GM12878 (cell line): ENCODE data around the gene RPL32. TPM values are rescaled to one million over a fixed set of nuclear protein-coding genes. Genes with fewer than 3 reads are reported as not detected.
A peak's percentile ranks its signal among the peaks of the same experiment; 100 is the strongest.

Source experiments
- ATAC-seq: fragments of 200-7000 bp; cut with Tn5 transposase; 3 replicates; pipeline ENCODE4 v1.9.1; 2020; ENCODE audit warnings: mild to moderate bottlenecking, moderate library complexity
- BruUV-seq: library from RNA; stranded (reverse); fragments of 400-500 nt; replicated peaks from 2 replicates; lab custom pipeline; 2021; lab: Mats Ljungman, UMichigan
- CTCF ChIA-PET: fragments of 300-600 bp; sonication (Branson Sonifier 250); formaldehyde crosslinking; extraction: SDS; loops from one replicate; lab custom pipeline; 2021; ENCODE audit warnings: inconsistent platforms; lab: Yijun Ruan, JAX
- POLR2A ChIA-PET: fragments of 350-600 bp; formaldehyde crosslinking; extraction: SDS; loops from one replicate; lab custom pipeline; 2021; ENCODE audit warnings: inconsistent platforms; lab: Charles Lee
- RAD21 ChIA-PET: fragments of 300-600 bp; sonication (Branson Sonifier 250); formaldehyde crosslinking; loops from one replicate; lab custom pipeline; 2023; ENCODE audit warnings: antibody characterized with exemption; ENCODE audit not compliant: unreplicated experiment; lab: Charles Lee
- SMC1A ChIA-PET: fragments of 300-600 bp; sonication (Branson Sonifier 250); formaldehyde crosslinking; loops from one replicate; lab custom pipeline; 2023; ENCODE audit not compliant: unreplicated experiment, uncharacterized antibody; lab: Charles Lee
- DNase-seq: peaks from one replicate; pipeline ENCODE4 v3.0.0-alpha.2; 2011; ENCODE audit warnings: low read depth, low spot score
- FAIRE-seq: peaks from 3 replicates; lab custom pipeline; 2011; peaks lifted over from hg19 to GRCh38; lab: Jason Lieb, UNC
- H2AFZ ChIP-seq: 2 replicates; pipeline ENCODE4 v1.6.0; 2011; ENCODE audit warnings: low read depth, low read length, control low read depth; ENCODE audit not compliant: control insufficient read depth
- H3K27ac ChIP-seq: 2 replicates; pipeline ENCODE4 v1.5.1; 2011; ENCODE audit warnings: control low read depth; ENCODE audit not compliant: control insufficient read depth, insufficient read depth
- H3K27me3 ChIP-seq, 2 experiments: replicated peaks in 1 of 2; 2 replicates each; pipeline versions ENCODE4 v1.6.0 to v1.6.1; 2011; ENCODE audit warnings: low read length in 1 of 2; ENCODE audit not compliant: control insufficient read depth in 2 of 2, insufficient read depth in 2 of 2
- H3K36me3 ChIP-seq, 2 experiments: 2 replicates each; pipeline ENCODE4 v1.5.1; 2011; ENCODE audit warnings: low read length in 1 of 2; ENCODE audit not compliant: control insufficient read depth in 2 of 2, insufficient read depth in 2 of 2
- H3K4me1 ChIP-seq: 2 replicates; pipeline ENCODE4 v1.6.1; 2011; ENCODE audit warnings: mild to moderate bottlenecking, low read length, moderate library complexity, mixed read lengths; ENCODE audit not compliant: control insufficient read depth, insufficient read depth
- H3K4me2 ChIP-seq: 2 replicates; pipeline ENCODE4 v1.6.0; 2011; ENCODE audit warnings: control low read depth; ENCODE audit not compliant: control insufficient read depth, insufficient read depth
- H3K4me3 ChIP-seq: fragments of 200-600 bp; sonication (generic); 2 replicates; pipeline ENCODE4 v1.5.1; 2016
- H3K79me2 ChIP-seq: 2 replicates; pipeline ENCODE4 v1.6.0; 2011; ENCODE audit warnings: low read length; ENCODE audit not compliant: control insufficient read depth, insufficient read depth
- H3K9ac ChIP-seq: 2 replicates; pipeline ENCODE4 v1.8.0; 2011; ENCODE audit warnings: low read length, control low read depth, mixed read lengths; ENCODE audit not compliant: control insufficient read depth, insufficient read depth
- H3K9me3 ChIP-seq: replicated peaks from 3 replicates; pipeline ENCODE4 v1.5.1; 2011; ENCODE audit warnings: mild to moderate bottlenecking, low read length; ENCODE audit not compliant: control insufficient read depth, insufficient read depth
- H4K20me1 ChIP-seq: 2 replicates; pipeline ENCODE4 v1.6.0; 2011; ENCODE audit not compliant: control insufficient read depth, insufficient read depth
- ATF7 ChIP-seq: fragments of 450-650 bp; IDR thresholded peaks from 2 replicates; pipeline ENCODE4 v1.6.1; 2016; ENCODE audit warnings: low read depth, mild to moderate bottlenecking
- FOS ChIP-seq: IDR thresholded peaks from 3 replicates; pipeline ENCODE4 v1.6.1; 2011; ENCODE audit warnings: borderline replicate concordance; ENCODE audit not compliant: insufficient read length; ENCODE audit errors: extremely low read depth
- FOXM1 ChIP-seq: IDR thresholded peaks from 2 replicates; pipeline ENCODE4 v1.6.1; 2012; ENCODE audit warnings: low read depth, mild to moderate bottlenecking, inconsistent platforms, low read length, moderate library complexity
- GABPA ChIP-seq: IDR thresholded peaks from 2 replicates; pipeline ENCODE4 v1.6.1; 2014; ENCODE audit warnings: antibody characterized with exemption, low read depth, mild to moderate bottlenecking, inconsistent platforms
- LARP7 ChIP-seq: fragments of 450-650 bp; IDR thresholded peaks from 2 replicates; pipeline ENCODE4 v1.6.1; 2017; ENCODE audit warnings: mild to moderate bottlenecking
- NFIC ChIP-seq: IDR thresholded peaks from 2 replicates; pipeline ENCODE4 v1.6.1; 2012; ENCODE audit warnings: low read depth, mild to moderate bottlenecking, inconsistent platforms, low read length, moderate library complexity
- NR2C1 ChIP-seq: fragments of 450-650 bp; IDR thresholded peaks from 2 replicates; pipeline ENCODE4 v1.6.1; 2017; ENCODE audit warnings: antibody characterized with exemption, mild to moderate bottlenecking, moderate library complexity
- NR2C2 ChIP-seq: IDR thresholded peaks from 2 replicates; pipeline ENCODE4 v1.6.1; 2011; ENCODE audit warnings: borderline replicate concordance, low read depth; ENCODE audit not compliant: control insufficient read depth, insufficient read length
- RBBP5 ChIP-seq: fragments of 200-600 bp; sonication (generic); conservative IDR thresholded peaks from 2 replicates; pipeline ENCODE4 v1.6.1; 2016
- RELA ChIP-seq: fragments of 450-650 bp; IDR thresholded peaks from 2 replicates; pipeline ENCODE4 v1.8.0; 2014; ENCODE audit warnings: borderline replicate concordance; ENCODE audit not compliant: partially characterized antibody
- SMAD5 ChIP-seq: IDR thresholded peaks from 2 replicates; pipeline ENCODE4 v1.6.1; 2016; ENCODE audit warnings: antibody characterized with exemption, low read depth
- SMARCA5 ChIP-seq: fragments of 450-650 bp; IDR thresholded peaks from 2 replicates; pipeline ENCODE4 v1.6.1; 2017; ENCODE audit warnings: mild to moderate bottlenecking
- SMC3 ChIP-seq: IDR thresholded peaks from 2 replicates; pipeline ENCODE4 v1.6.1; 2011; ENCODE audit warnings: low read length, improper control_type of control experiment, borderline replicate concordance
- TCF12 ChIP-seq: IDR thresholded peaks from 2 replicates; pipeline ENCODE4 v1.6.1; 2011; ENCODE audit warnings: low read depth, mild to moderate bottlenecking, low read length
- TCF3 ChIP-seq: IDR thresholded peaks from 2 replicates; pipeline ENCODE4 v1.6.1; 2012; ENCODE audit warnings: low read depth, mild to moderate bottlenecking, low read length, borderline replicate concordance; ENCODE audit not compliant: insufficient read depth
- ZNF217 ChIP-seq: fragments of 450-650 bp; IDR thresholded peaks from 2 replicates; pipeline ENCODE4 v1.6.1; 2017; ENCODE audit warnings: antibody characterized with exemption, mild to moderate bottlenecking
- ZSCAN29 ChIP-seq: fragments of 450-650 bp; IDR thresholded peaks from 2 replicates; pipeline ENCODE4 v1.6.1; 2017; ENCODE audit warnings: mild to moderate bottlenecking, moderate library complexity
- WGBS: methylation state at CpG from one replicate; pipeline ENCODE4 v1.1.6; 2016; ENCODE audit warnings: low lambda C conversion rate; ENCODE audit not compliant: insufficient replicate concordance, insufficient coverage; ENCODE audit errors: missing lambda C conversion rate; 5-methylcytosine and 5-hydroxymethylcytosine counted together
- in situ Hi-C: fragments of 300-500 bp; cut with MboI; formaldehyde crosslinking; loops from 9 replicates; pipeline ENCODE4 v1.14.3; 2018; ENCODE audit warnings: mixed read lengths
- intact Hi-C: fragments of 100-400 bp; cut with micrococcal nuclease; formaldehyde crosslinking; loops from one replicate; pipeline ENCODE4 v1.14.2; 2022; ENCODE audit not compliant: unreplicated experiment
- polyA plus RNA-seq, 11 experiments: library from polyadenylated mRNA; depleted of rRNA in 4 of 11; unstranded in 6 of 11; stranded (reverse) in 5 of 11; fragments of >200 nt; fragmentation: Nextera tagmentation in 4 of 11; fragmentation: Illumina TruSeq in 1 of 11; extraction: Ambion mirVana in 4 of 11; extraction: Trizol in 1 of 11; gene quantifications; 1 replicate in 1 of 11; 2 replicates in 10 of 11; pipeline versions ENCODE4 v1.2.1 to v1.2.3, GENCODE V29; 2011 to 2016; ENCODE audit warnings: inconsistent platforms in 2 of 11, missing spikeins in 2 of 11, low read depth in 1 of 11
- total RNA-seq, 4 experiments: library from RNA; depleted of rRNA in 3 of 4; stranded (reverse); fragments of >200 nt in 3 of 4; fragmentation: Illumina TruSeq in 1 of 4; extraction: Trizol in 1 of 4; gene quantifications; 2 replicates each; pipeline versions ENCODE4 v1.2.1 to v1.2.3, GENCODE V29; 2013 to 2021
- TF ChIP-seq, protein P1 (sequence below): IDR thresholded peaks from 2 replicates; pipeline ENCODE4 v1.6.1; 2012; ENCODE audit warnings: low read depth, low read length, improper control_type of control experiment

RPL32 gene
- total and polyA plus RNA-seq, 10 of the 15 experiments (the other 5 are each of a cell fraction or from before 2014, with no cell fraction given) = 1,533 to 5,147 (median 3,350) TPM

DNA sequence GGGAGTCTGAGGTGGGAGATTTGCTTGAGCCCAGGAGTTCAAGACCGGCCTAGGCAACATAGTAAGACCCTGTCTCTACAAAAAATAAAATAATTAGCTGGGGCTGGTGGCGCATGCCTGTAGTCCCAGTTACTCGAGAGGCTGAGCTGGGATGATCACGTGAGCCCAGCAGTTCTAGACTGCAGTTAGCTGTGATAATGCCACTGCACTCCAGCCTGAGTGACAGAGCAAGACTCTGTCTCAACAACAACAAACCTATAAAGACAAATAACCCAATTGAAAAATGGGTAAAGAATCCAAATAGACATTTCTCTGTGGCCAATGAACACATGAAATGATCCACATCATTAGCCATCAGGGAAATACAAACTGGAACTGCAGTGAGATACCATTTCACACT is 1.1 kb upstream of the RPL32 start:
- Histone ChIP-seq H3K4me1 (peaks cover 8% of the 10 kb centered on the region; the same call in 1 of the 2 replicates), H3K79me2 (peaks cover 39% of the 10 kb centered on the region), H3K27ac (no peak overlapping the region), H2AFZ (peak overlapping the region; percentile 94; the same call in 1 of the 2 replicates), H3K9ac (no peak overlapping the region), H4K20me1 (peaks cover 16% of the 10 kb centered on the region), H3K9me3 (no peaks in the 10 kb centered on the region; the same call in 2 of the 3 replicates), H3K36me3 (peaks cover 11 to 23% of the 10 kb centered on the region in 2 experiments)
- in situ Hi-C loops (no loop called here), intact Hi-C loops (loop anchor here (5.0 kb wide), 1 partner anchor 285 kb away; the partner anchor contains the start of gene MKRN2)
- no peak for DNase-seq
- no peak for FAIRE-seq
- CTCF ChIA-PET = interaction anchor here (0.7 to 4.4 kb wide), 30 partner anchors 9 to 362 kb away, joined by 3 to 27 read pairs (median 5); partner anchors contain the start of gene TSEN2
- POLR2A ChIA-PET = interaction anchor here (0.6 kb wide), 1 partner anchor 9 kb away, joined by 3 read pairs; no protein-coding TSS in a partner anchor
- WGBS = 82% methylated on average over 4 of the region's 4 CpGs
- SMC1A ChIA-PET = interaction anchor here (0.7 to 2.4 kb wide), 7 partner anchors 9 to 707 kb away, joined by 3 to 12 read pairs (median 6); no protein-coding TSS in a partner anchor
- TF ChIP-seq, protein P1, sequence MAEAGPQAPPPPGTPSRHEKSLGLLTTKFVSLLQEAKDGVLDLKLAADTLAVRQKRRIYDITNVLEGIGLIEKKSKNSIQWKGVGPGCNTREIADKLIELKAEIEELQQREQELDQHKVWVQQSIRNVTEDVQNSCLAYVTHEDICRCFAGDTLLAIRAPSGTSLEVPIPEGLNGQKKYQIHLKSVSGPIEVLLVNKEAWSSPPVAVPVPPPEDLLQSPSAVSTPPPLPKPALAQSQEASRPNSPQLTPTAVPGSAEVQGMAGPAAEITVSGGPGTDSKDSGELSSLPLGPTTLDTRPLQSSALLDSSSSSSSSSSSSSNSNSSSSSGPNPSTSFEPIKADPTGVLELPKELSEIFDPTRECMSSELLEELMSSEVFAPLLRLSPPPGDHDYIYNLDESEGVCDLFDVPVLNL = no peak
- TF ChIP-seq SMAD5 (no peak), ATF7 (no peak), NR2C2 (no peak), SMC3 (no peak), GABPA (no peak), NR2C1 (no peak), FOXM1 (no peak), ZNF217 (no peak), FOS (no peak), TCF3 (no peak), RELA (no peak), LARP7 (no peak), TCF12 (no peak), ZSCAN29 (no peak), SMARCA5 (no peak), RBBP5 (no peak), NFIC (no peak)
- TF ChIP-seq, all 136 proteins: peak for 0
- BruUV-seq = no TSS peak
- RAD21 ChIA-PET = interaction anchor here (1.9 to 2.1 kb wide), 2 partner anchors 44 to 56 kb away, joined by 5 to 6 read pairs; no protein-coding TSS in a partner anchor
- H3K27me3 ChIP-seq = no peaks in the 10 kb centered on the region
- no peak overlapping the region for H3K4me3 ChIP-seq
- H3K4me2 ChIP-seq = no peak overlapping the region; the same call in 1 of the 2 replicates
- no peak for ATAC-seq
